GM18502 (cell line): Measurements from ENCODE around the gene EPG5.
"Not testable (repeated sequence)": the region's sequence is repeated elsewhere in the genome, so short reads cannot be mapped to it uniquely, and the experiment has no call there.

Source experiments
- ATAC-seq: cut with Tn5 transposase; IDR thresholded peaks from one replicate; pipeline ENCODE4 v1.9.1; 2021; ENCODE audit warnings: mild to moderate bottlenecking; ENCODE audit not compliant: unreplicated experiment, poor library complexity

EPG5 gene

DNA sequence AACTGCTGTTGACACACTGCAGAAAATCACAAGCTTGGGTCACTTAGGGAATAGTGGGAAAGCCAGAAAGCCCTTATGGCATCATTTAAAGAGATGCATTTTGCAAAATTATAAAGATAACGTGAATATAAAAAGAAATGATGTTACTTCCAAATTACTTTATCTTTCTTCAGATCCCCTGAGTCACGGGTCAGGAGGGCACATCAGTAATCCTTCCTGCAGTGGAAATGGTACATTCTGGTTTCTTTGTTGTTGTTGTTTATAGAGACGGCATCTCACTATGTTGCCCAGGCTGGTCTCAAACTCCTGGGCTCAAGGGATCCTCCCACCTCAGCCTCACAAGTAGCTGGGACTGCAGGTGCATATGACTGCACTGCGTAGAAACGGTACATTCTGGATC, 9.8 kb upstream of the EPG5 start:
- no peak for ATAC-seq

DNA sequence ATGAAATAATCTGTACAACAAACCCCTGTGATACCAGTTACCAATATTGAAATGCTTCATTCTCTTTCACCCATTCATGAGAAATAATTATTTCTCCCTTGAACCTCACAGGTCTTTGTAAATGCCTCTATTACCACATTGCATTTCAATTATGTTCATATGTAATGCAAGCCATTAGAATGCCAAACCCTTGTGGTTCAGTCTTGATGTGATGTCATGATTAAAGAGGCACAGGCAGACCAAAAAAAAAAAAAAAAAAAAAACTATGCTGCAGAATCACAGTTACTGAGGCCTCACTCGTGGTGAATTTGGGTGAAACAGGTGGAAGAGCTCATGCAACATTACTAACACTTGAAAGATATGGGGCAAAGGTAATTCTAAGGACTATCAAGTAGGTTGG, 9.4 kb upstream of the EPG5 start:
- ATAC-seq, result no peak

DNA sequence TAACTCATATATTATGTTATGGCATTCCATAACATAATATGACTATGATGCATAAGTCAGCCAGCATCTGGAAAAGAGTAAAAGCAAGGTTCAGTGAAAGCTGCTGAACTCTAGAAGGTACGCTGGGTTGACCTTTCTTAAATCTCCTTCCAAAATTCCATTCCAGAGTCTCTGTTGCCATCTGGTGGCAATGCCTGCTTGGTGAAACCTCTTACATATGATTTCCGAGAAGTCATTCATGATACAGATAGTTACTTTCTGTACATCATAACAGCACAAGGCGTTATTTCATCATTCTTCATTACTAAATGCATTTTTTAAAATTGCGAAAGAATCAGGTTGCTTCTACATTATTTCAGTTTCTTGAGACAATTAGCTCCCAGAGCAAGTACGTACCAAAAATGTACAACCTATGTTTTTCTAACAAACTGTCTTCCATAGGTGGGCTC, 7.0 kb upstream of the EPG5 start:
- no peak for ATAC-seq

DNA sequence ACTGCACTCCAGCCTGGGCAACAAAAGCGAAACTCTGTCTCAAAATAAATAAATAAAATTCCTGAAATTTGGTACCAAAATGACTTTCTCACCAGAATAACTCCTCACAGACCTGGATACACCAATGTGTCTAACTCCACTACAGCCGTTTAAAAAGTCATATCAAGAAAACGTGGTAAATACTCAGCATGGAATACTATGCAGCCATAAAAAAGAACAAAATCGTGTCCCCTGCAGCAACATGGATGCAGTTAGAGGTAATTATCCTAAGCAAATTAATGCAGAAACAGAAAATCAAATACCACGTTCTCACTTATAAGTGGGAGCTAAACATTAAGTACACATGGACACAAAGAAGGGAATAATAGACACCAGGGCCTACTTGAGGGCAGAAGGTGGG, 2.2 kb downstream of the EPG5 start:
- not testable (repeated sequence) for ATAC-seq

DNA sequence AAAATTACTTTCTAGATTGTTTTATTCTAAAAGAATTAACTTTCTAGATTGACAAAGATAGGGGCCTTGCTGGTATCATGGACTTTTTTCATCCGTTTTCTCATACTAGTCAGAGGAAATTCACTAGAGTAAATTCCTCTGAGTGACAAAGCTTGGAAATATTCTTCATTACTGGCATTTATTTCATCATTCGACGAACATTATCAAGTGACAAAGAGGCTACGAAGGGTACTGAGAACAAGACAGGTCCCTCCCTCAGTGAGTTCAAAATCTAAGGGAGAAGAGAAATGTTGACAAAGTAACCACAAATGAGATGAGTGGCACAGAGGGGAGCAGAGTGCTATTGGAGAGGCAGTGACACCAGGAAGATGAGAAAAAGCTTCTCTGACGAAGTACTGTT, 4.3 kb downstream of the EPG5 start:
- ATAC-seq, result no peak

DNA sequence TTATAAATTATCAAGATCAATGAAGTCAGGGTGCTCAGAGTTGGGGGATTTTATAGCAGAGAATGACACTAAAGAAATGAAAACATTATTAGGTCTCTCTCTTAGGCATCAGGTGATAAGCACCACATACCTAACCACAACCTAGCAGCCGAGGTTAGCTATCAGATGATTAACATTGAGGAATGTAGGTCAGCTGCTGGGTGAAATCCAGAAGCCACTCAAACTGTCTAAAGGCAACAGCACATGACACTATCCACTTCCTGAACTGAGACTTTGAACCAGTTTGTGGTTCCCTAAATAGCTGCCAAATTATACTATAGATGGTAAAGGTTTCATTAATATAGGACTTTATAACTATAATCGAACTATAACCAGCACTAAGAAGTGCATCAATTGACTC, 4.7 kb downstream of the EPG5 start:
- no peak for ATAC-seq

DNA sequence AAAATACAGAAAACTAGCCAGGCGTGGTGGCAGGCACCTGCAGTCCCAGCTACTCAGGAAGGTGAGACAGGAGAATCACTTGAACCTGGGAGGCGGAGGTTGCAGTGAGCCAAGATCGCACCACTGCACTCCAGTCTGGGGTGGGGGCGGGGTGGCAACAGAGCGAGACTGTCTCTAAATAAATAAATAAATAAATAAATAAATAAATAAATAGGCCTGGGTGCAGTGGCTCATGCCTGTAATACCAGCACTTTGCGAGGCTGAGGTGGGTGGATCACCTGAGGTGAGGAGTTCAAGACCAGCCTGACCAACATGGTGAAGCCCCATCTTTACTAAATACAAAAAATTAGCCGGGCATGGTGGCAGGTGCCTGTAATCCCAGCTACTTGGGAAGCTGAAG, 7.6 kb downstream of the EPG5 start:
- not testable (repeated sequence) for ATAC-seq

DNA sequence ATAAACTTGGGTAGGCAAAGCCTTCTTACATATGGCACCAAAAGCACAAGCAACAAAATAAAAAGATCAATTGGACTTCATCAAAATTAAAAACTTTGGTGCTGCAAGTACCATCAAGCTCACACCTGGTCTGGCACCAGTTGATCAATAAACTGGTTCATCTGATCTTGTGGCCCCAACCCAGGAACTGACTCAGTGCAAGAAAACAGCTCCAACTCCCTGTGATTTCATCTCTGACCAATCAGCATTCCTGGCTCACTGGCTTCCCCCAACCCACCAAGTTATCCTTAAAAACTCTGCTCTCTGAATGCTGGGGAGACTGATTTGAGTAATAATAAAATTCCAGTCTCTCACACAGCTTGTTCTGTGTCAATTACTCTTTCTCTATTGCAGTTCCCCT, 8.4 kb downstream of the EPG5 start:
- ATAC-seq, result no peak

DNA sequence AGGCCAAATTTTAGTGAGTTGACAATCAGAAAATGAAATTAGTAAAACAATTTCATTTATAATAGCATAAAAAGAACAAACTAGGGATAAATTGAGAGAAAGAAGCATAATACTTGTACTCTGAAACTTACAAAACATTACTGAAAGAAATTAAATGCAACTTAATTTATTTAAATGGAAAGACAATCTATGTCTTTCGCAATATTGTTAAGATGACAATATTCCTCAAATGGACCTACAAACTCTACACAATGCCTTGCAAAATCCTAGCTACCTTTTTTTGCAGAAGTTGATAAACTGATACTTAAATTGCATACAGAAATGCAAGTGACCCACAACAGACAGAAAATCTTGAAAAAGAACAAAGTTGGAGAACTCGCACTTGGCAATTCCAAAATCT, 9.1 kb downstream of the EPG5 start:
- no peak for ATAC-seq

DNA sequence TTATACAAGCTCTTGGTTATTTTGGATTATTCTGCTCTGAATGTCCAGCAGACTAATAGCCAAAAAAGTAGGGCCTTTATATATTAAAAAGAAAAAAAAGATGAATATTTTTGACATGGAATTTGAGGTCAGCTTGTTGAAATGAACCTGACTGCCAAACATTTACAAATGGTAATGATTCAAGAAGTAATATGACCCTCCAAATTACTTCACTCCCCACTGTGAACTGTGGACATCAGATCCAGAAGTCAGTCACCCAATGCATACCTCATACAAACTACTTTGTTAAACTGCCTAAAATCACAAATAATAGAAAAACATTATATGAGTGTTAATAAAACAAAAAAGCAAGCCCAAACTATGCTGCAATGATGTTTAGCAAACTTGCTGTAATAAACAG, 10.0 kb downstream of the EPG5 start:
- no peak for ATAC-seq

DNA sequence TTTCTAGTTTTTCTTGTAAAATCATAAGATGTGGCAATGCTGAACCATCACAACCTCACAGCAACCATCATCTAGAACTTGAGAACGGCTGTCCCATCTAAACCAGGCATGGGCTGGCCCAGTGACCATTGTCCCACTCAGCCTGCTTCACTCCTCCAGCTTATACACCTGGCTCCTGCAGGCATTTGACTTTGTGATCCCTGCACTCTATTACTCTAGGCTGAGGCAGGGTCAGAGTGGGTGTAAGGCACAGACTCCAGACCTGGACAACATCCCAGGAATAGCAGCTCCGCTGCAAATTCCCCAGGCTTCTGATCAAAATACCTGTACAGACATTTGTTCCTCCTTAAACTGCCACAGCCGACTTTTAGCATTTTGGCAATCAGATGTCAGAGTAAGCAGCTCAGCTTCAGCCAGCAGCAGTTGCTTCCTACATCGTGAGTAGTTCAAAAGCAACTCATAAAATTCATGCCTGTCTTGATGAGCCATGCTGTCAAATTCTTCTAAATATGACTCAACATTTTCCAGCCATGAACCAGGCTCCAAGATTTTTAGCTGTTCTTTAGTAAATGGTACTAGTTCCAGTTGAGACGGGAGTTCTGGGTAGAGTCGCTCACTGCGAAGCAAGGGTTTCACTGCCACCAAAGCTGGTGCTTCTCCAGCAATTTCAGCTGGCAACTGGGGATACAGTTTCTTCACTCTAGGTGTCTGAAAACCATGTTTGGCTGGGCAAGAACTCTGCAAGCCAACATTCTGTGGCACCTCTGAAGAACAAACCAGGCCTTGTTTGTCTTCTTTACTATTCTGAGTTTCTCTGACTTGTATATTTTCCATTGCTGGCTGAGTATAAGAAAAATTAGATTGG, 12.8 kb downstream of the EPG5 start:
- ATAC-seq, result no peak

DNA sequence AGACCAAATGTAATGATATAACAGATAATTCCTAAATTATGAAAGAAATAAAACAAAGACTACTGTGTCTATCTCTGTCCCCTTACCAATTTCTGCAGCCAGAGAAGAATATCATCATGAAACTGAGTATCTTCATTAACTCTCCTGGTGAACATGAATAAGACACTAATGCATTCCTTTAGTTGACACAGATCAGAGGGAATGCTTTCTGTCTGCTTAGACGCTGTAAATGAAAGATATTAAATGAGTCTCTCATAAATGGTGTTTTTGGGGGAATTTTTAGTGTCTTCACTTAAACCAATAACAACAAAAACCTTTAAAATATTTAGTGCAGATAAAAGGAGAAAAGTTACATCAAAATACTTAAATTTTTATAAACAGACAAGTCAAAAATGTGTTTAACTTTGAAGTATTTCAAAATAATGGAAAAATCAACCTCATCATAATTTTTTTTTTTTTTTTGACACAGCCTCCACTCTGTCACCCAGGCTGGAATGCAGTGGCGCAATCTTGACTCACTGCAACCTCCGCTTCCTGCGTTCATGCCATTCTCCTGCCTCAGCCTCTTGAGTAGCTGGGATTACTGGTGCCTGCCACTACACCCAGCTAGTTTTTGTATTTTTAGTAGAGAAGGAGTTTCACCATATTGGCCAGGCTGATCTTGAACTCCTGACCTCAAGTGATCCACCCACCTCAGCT, 16.0 kb downstream of the EPG5 start:
- no peak for ATAC-seq

DNA sequence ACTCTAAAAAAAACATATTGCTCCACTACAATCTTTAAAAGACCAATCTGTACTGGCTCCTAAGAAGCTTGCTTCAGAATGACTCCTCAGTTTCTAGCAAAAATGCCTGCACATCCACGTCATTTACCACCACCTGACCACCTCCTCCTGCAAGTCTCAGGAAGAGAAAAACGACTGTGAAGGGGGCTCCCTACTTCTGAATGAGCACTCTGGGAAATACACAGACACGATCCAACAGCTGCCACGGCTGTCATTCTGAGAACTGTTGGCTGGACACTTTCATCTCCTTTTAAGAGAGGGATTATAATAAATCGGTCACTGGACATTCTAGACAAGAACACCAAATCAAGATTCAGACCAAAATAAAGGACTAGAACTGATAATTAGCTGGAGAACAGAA, 21.5 kb downstream of the EPG5 start:
- ATAC-seq, result no peak

DNA sequence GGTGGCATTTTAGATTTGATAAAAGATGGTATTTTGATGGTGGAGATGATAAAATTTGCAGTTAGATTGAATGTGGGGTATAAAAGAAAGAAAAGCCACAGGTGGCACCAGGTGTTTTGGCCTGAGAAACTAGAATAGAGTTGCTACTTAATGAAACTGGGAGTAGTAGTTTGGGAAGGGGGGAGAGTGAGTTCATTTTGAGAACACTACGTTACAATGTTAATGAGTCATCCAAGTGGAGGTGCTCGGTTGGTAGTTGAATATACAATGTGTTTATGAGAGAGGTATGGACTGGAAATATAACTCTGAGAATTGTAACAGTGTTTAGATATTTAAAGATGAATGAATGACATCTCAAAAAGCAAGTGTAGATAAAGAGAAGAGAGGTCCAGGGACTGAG, 26.4 kb downstream of the EPG5 start:
- ATAC-seq, result no peak

DNA sequence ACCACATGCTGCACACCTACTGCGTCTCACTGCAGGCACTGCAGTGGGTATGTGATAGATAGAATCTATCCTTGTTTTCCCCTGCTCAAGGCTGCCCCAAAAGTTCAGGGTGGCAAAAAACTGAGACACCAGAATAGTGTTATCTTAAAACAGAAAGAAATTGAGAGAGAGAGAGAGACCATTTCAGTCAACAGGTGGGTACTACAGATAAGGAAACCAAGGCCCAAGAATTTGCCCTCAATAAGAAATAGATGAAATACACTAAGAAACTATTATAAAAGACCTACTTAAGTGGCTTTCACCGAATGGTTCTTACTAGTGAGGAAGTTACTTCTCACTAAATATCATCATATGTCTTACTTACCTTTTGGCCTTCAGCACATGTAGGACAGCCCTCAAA, 27.9 kb downstream of the EPG5 start:
- no peak for ATAC-seq

DNA sequence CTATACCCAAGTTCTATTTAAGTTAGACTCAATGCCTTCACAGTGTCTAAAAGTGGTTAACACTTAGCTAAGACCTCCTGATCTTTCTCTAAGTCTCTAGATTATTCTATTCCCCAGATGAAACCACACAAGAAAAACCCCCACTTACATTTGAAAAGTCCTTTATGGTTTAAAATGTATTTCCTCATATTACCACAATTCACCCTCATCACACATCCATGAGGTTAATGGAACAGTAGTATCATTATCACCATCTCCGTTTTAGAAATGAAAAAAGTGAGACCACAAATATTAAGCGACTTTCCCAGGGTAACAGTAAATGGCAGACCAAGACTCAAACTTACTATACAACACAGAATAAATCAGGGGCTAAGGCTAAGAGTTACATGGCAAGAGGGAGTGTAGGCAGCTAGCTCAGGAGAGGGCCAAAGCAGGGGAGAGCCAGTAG, 28.6 kb downstream of the EPG5 start:
- no peak for ATAC-seq

DNA sequence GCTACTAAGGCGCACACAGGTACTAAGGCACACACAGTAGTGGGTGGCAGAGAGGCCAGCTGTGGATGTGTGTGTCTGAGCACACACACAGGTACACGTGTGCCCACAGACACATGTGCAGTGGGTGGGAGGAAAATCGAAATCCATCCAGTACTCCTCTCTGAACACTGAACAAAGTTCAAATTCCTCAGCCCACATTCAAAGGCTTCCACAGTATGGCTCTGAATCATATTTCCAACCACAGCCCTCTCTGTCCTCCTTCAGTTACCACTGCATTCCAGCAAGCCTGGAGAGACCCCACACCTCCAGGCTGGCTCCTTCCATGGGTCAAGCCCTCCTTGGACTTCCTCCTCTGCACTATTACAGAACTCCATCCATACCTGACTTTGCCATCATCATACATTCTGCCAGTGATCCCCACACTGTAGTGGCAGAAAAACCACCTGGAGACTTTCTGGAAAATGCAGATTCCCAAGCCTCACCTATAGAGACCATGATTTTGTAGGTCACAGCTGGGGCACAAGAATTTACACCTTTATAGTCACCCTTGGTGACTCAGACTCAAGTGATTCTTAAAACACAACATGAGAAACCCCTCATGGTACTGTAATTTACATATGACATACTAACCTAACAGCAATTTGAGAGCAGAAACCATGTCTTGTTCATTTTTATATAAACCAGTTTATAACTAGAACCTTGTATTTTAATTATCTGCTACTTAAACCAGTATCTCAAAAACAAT, 31.4 kb downstream of the EPG5 start:
- ATAC-seq, result no peak

DNA sequence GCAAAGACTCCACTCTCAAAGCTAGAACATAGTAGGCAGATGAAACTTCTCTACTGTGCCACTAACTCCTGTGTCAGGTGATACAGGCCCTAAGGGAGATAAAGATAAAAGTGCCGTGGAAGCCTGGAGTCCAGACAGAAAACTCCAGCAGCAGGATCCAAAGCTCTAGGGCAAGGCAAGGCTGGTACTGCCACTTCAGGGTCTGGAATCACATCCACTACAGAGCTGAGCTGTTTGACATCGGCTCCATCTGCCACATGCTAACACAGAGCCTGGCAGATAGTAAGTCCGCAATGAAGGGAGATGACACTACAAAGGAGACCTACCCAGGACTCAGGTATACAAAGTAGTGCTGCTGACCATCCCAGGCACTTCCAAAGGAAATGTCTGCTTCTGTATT, 34.4 kb downstream of the EPG5 start:
- ATAC-seq, result no peak

DNA sequence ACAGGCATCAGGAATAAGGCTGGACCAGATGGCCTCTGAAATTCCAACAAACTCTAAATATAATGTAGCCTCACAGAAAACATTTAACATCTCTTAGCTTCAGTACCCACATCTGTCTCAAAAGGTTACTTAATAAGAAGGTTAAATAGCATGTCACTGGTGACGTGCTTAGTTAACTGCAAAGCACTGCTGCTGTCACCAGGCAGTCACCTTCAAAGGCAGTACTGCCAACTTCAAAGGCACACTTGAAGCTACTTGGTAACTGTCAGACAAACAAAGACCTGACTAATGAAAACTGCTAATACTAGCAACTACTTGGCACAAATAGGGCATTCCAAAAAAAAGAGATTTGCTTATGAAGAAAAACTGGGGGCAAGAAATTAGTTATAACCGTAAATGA, 36.2 kb downstream of the EPG5 start:
- ATAC-seq, result no peak

DNA sequence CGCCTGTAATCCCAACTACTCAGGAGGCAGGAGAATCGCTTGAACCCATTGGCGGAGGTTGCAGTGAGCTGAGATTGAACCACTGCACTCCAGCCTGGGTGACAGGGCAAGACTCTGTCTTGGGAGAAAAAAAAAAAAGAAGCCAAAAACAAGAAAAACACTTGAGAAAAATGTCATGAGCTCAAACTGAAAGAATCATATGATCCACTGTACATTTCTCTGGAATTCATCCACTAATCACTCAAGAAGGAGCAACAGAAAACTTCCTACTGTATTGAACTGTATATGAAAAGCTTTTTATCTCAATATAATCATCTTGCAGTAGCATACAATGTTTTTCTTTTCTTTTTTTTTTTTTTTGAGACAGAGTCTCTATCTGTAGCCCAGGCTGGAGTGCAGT, 40.4 kb downstream of the EPG5 start:
- no peak for ATAC-seq

DNA sequence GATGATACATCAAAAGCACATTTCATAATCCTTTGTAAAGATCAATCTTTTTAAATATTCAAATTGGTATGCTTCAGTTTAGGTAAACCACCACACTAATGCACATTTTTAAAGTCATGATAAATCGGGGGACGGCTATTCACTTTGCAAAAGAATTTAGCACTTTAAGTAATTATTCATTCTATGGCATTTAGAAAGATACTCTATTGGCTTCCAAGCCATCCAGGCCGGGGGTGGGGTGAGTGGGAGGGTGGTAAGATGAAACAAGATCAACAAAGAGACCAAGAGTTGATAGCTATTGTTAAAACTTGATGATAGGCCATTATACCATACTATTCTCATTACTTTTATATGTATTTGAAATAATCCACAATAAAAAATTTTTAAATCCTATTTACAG, 41.0 kb downstream of the EPG5 start:
- no peak for ATAC-seq
